Neural cell (in vitro differentiated cells): ENCODE results near the gene RAPGEF5. TPM values are rescaled to one million over a fixed set of nuclear protein-coding genes. Genes with fewer than 3 reads are reported as not detected.

Experiments
- H2AFZ ChIP-seq: fragments of 200-600, 300-800 bp; sonication (generic), shearing (Covaris generic); 2 replicates; pipeline ENCODE4 v1.6.0; 2014; ENCODE audit warnings: low read depth, mild to moderate bottlenecking, antibody characterized with exemption, low read length, moderate library complexity
- H3F3A ChIP-seq: fragments of 200-600 bp; shearing (Covaris generic); 2 replicates; pipeline ENCODE4 v1.6.1; 2016; ENCODE audit warnings: mild to moderate bottlenecking, moderate library complexity, mixed read lengths, antibody characterized with exemption, low read length; ENCODE audit not compliant: insufficient read depth, poor library complexity, severe bottlenecking
- H3K27ac ChIP-seq: fragments of 200-600, 300-800 bp; sonication (generic), shearing (Covaris generic); 2 replicates; pipeline ENCODE4 v1.5.1; 2014; ENCODE audit warnings: mild to moderate bottlenecking, low read length, moderate library complexity
- H3K27me3 ChIP-seq: fragments of 300-800, 200-600 bp; sonication (generic), shearing (Covaris generic); 2 replicates; pipeline ENCODE4 v1.6.0; 2014; ENCODE audit warnings: mild to moderate bottlenecking, low read depth, low read length, moderate library complexity; ENCODE audit not compliant: insufficient read depth
- H3K36me3 ChIP-seq: fragments of 300-800, 200-600 bp; sonication (generic), shearing (Covaris generic); 2 replicates; pipeline ENCODE4 v1.5.1; 2014; ENCODE audit warnings: mild to moderate bottlenecking, antibody characterized with exemption, low read length, moderate library complexity; ENCODE audit not compliant: insufficient read depth
- H3K4me2 ChIP-seq: fragments of 300-800, 200-600 bp; sonication (generic), shearing (Covaris generic); 2 replicates; pipeline ENCODE4 v1.6.0; 2014; ENCODE audit warnings: mild to moderate bottlenecking, low read length
- H3K4me3 ChIP-seq: fragments of 300-800, 200-600 bp; sonication (generic), shearing (Covaris generic); 2 replicates; pipeline ENCODE4 v1.5.1; 2014; ENCODE audit warnings: mild to moderate bottlenecking, low read length, moderate library complexity
- H3K79me2 ChIP-seq: fragments of 200-600 bp; shearing (Covaris generic); replicated peaks from 2 replicates; pipeline ENCODE4 v1.6.0; 2014; ENCODE audit warnings: mild to moderate bottlenecking, low read length, moderate library complexity; ENCODE audit not compliant: insufficient read depth
- H3K9ac ChIP-seq: fragments of 300-800, 200-600 bp; sonication (generic), shearing (Covaris generic); 2 replicates; pipeline ENCODE4 v1.6.1; 2016; ENCODE audit warnings: mild to moderate bottlenecking, low read length, mixed read lengths
- H3K9me2 ChIP-seq: fragments of 200-600 bp; shearing (Covaris generic); 2 replicates; pipeline ENCODE4 v1.6.1; 2016; ENCODE audit warnings: mild to moderate bottlenecking, low read length, mixed read lengths; ENCODE audit not compliant: insufficient read depth
- H3K9me3 ChIP-seq: fragments of 200-600, 300-800 bp; sonication (generic), shearing (Covaris generic); 2 replicates; pipeline ENCODE4 v1.6.1; 2016; ENCODE audit warnings: mild to moderate bottlenecking, mixed run types, low read length, moderate library complexity, mixed read lengths
- H4K20me1 ChIP-seq: fragments of 200-600 bp; shearing (Covaris generic); 2 replicates; pipeline ENCODE4 v1.6.1; 2016; ENCODE audit warnings: mild to moderate bottlenecking, mixed run types; ENCODE audit not compliant: insufficient read depth
- EP300 ChIP-seq: fragments of 450-650 bp; conservative IDR thresholded peaks from 2 replicates; pipeline ENCODE4 v1.6.1; 2014; ENCODE audit warnings: antibody characterized with exemption, mild to moderate bottlenecking, moderate library complexity; ENCODE audit not compliant: poor library complexity, severe bottlenecking
- EZH2 ChIP-seq: fragments of 200-600, 300-800 bp; shearing (Covaris generic), sonication (generic); IDR thresholded peaks from 2 replicates; pipeline ENCODE4 v1.6.1; 2014; ENCODE audit warnings: antibody characterized with exemption, low read length, borderline replicate concordance, mild to moderate bottlenecking; ENCODE audit not compliant: insufficient read depth, poor library complexity, severe bottlenecking
- MXI1 ChIP-seq: fragments of 450-650 bp; conservative IDR thresholded peaks from 2 replicates; pipeline ENCODE4 v1.6.1; 2014; ENCODE audit warnings: antibody characterized with exemption, mild to moderate bottlenecking; ENCODE audit not compliant: poor library complexity, severe bottlenecking
- POLR2AphosphoS5 ChIP-seq: IDR thresholded peaks from 2 replicates; pipeline ENCODE4 v1.6.1; 2012
- RAD21 ChIP-seq: fragments of 450-650 bp; conservative IDR thresholded peaks from 2 replicates; pipeline ENCODE4 v1.6.1; 2014; ENCODE audit warnings: antibody characterized with exemption, mild to moderate bottlenecking, moderate library complexity
- SMC3 ChIP-seq: fragments of 450-650 bp; conservative IDR thresholded peaks from 2 replicates; pipeline ENCODE4 v1.6.1; 2014; ENCODE audit warnings: antibody characterized with exemption, mild to moderate bottlenecking, moderate library complexity; ENCODE audit not compliant: poor library complexity
- TAF1 ChIP-seq: IDR thresholded peaks from 2 replicates; pipeline ENCODE4 v1.6.1; 2012; ENCODE audit warnings: low read depth
- polyA plus RNA-seq: library from polyadenylated mRNA; depleted of rRNA; stranded (reverse); fragments of >200 nt; gene quantifications from 2 replicates; pipeline ENCODE4 v1.2.3, GENCODE V29; 2014
- TF ChIP-seq, protein P1 (sequence below): IDR thresholded peaks from 2 replicates; pipeline ENCODE4 v1.6.1; 2012; ENCODE audit warnings: borderline replicate concordance
- TF ChIP-seq, protein P2 (sequence below): fragments of 450-650 bp; IDR thresholded peaks from 2 replicates; pipeline ENCODE4 v1.5.1; 2014; ENCODE audit warnings: antibody characterized with exemption, mild to moderate bottlenecking, moderate library complexity; ENCODE audit not compliant: poor library complexity, severe bottlenecking

Gene RAPGEF5
- polyA plus RNA-seq, 1 donor from 2014 or later = 48.0 TPM

DNA sequence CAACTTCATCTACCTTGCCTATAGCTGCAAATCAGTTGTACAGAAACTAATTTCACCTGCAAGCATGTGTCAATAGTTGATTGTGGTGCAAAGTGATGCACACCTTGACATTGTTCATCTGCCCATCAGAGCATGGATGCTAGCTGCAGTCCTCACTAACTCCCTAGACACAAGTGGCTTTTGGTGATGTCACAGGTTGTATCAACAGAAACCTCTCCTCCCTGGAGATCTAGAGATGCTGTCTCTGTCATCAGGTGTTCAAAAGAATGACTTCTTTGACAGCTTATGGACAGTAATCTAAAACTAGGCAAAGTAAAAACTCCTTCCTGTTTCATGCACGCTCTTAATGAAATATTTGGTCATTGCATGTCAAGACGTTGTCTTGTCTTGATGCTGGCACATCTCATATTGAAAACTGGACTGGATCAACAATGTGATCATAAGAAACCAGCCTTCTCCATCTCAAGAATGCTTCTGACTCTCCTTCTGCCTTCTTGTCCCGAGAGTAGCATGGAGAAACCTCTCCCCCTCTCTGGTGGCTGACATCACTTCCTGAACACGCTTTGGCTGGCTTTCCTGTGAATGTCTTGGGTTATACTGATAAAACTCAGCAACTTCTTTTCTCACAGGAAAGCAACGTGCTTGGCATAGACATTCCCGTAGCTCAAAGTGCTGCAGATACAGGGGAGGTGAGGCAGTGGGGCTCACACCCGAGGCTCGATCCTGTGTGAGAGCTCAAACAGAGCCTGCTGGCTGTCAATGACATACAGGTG, 235.1 kb downstream of the RAPGEF5 start:
- H3K27ac ChIP-seq = no peak overlapping the region
- peaks cover 8% of the 10 kb centered on the region for H3K36me3 ChIP-seq
- no peaks in the 10 kb centered on the region for H4K20me1 ChIP-seq

DNA sequence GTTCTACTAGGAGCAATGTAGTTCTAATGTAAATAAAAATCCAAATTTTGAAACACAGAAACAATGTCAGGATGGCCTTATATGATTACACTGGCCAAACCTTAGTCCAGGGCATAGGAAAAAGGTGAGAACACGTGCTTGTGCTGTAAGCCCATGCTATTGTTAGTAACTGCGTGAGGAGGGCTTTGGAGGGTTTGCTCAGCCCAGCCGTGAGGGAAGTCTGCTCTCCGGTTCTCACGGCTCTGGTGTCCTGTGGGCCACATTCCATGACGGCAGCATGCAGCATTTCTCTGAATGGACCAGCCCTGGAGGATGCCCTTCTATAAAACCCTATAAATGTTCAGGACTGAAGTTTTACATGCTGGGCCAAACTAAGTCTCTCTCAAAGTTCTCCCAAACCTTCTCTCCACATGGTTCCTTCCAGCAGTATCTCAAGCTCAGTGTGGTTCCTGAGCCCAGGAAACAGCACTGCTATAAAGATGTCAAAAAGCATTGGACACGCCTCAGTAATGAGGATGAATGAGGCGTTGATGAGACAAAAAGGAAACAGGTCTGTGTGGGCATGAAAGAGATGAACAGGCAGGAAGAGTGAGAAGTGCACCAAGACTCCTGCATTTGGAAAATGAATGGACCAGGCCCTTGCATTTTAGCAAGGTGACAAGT, 236.4 kb downstream of the RAPGEF5 start:
- no peaks in the 10 kb centered on the region for H3K9me2 ChIP-seq

More for the DNA sequence above, 235.1 kb downstream of the RAPGEF5 start:
- no peak overlapping the region for H2AFZ ChIP-seq
- H3K79me2 ChIP-seq = no peaks in the 10 kb centered on the region
- H3K9me3 ChIP-seq = no peaks in the 10 kb centered on the region
- no peak overlapping the region for H3K4me2 ChIP-seq
- TF ChIP-seq, protein P1, sequence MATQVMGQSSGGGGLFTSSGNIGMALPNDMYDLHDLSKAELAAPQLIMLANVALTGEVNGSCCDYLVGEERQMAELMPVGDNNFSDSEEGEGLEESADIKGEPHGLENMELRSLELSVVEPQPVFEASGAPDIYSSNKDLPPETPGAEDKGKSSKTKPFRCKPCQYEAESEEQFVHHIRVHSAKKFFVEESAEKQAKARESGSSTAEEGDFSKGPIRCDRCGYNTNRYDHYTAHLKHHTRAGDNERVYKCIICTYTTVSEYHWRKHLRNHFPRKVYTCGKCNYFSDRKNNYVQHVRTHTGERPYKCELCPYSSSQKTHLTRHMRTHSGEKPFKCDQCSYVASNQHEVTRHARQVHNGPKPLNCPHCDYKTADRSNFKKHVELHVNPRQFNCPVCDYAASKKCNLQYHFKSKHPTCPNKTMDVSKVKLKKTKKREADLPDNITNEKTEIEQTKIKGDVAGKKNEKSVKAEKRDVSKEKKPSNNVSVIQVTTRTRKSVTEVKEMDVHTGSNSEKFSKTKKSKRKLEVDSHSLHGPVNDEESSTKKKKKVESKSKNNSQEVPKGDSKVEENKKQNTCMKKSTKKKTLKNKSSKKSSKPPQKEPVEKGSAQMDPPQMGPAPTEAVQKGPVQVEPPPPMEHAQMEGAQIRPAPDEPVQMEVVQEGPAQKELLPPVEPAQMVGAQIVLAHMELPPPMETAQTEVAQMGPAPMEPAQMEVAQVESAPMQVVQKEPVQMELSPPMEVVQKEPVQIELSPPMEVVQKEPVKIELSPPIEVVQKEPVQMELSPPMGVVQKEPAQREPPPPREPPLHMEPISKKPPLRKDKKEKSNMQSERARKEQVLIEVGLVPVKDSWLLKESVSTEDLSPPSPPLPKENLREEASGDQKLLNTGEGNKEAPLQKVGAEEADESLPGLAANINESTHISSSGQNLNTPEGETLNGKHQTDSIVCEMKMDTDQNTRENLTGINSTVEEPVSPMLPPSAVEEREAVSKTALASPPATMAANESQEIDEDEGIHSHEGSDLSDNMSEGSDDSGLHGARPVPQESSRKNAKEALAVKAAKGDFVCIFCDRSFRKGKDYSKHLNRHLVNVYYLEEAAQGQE = no peak
- TF ChIP-seq POLR2AphosphoS5 (no peak), RAD21 (no peak)
- no peaks in the 10 kb centered on the region for H3F3A ChIP-seq
- H3K27me3 ChIP-seq = no peaks in the 10 kb centered on the region
- no peak overlapping the region for H3K9ac ChIP-seq
- H3K4me3 ChIP-seq = no peak overlapping the region
- H3K9me2 ChIP-seq = no peaks in the 10 kb centered on the region

More for the DNA sequence above, 236.4 kb downstream of the RAPGEF5 start:
- Histone ChIP-seq H3K4me2 (no peak overlapping the region), H3K36me3 (peaks cover 8% of the 10 kb centered on the region), H2AFZ (no peak overlapping the region), H3F3A (no peaks in the 10 kb centered on the region), H3K27ac (no peak overlapping the region), H3K9me3 (no peaks in the 10 kb centered on the region), H3K27me3 (no peaks in the 10 kb centered on the region), H4K20me1 (no peaks in the 10 kb centered on the region), H3K9ac (no peak overlapping the region), H3K4me3 (no peak overlapping the region), H3K79me2 (no peaks in the 10 kb centered on the region)
- no peak for TF ChIP-seq RAD21
- TF ChIP-seq, protein P1 = no peak
- TF ChIP-seq EP300 = no peak
- no peak for TF ChIP-seq EZH2
- TF ChIP-seq, protein P2, sequence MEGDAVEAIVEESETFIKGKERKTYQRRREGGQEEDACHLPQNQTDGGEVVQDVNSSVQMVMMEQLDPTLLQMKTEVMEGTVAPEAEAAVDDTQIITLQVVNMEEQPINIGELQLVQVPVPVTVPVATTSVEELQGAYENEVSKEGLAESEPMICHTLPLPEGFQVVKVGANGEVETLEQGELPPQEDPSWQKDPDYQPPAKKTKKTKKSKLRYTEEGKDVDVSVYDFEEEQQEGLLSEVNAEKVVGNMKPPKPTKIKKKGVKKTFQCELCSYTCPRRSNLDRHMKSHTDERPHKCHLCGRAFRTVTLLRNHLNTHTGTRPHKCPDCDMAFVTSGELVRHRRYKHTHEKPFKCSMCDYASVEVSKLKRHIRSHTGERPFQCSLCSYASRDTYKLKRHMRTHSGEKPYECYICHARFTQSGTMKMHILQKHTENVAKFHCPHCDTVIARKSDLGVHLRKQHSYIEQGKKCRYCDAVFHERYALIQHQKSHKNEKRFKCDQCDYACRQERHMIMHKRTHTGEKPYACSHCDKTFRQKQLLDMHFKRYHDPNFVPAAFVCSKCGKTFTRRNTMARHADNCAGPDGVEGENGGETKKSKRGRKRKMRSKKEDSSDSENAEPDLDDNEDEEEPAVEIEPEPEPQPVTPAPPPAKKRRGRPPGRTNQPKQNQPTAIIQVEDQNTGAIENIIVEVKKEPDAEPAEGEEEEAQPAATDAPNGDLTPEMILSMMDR = no peak
- TF ChIP-seq TAF1 = no peak
- TF ChIP-seq SMC3 = no peak
- no peak for TF ChIP-seq POLR2AphosphoS5
- no peak for TF ChIP-seq MXI1
